ENCODE data around the gene LDLRAD3. TPM values are rescaled to one million over a fixed set of nuclear protein-coding genes. Genes with fewer than 3 reads are reported as not detected.

LDLRAD3 gene
- total RNA-seq, 1 experiment from 2014 or later = 12.1 TPM

- TF ChIP-seq CTCF (conservative IDR thresholded peaks at IDR 0.05) = no peak
- H3K9me3 ChIP-seq (ENCODE audit: control insufficient read depth, low read depth, low read length) = no peaks in the 10 kb centered on the region
- no peak overlapping the region for H3K27ac Mint-ChIP-seq
- no peak overlapping the region for H3K56ac ChIP-seq (ENCODE audit: insufficient read length, low read depth, low read length)
- no peak overlapping the region for H4K91ac ChIP-seq (ENCODE audit: insufficient read length, low read depth, low read length)
- no peak overlapping the region for H2BK120ac ChIP-seq (ENCODE audit: low read depth, low read length, poor library complexity, severe bottlenecking)
- H3K4ac ChIP-seq (ENCODE audit: low read depth, low read length) = no peak overlapping the region
- H3K4me3 Mint-ChIP-seq = no peak overlapping the region
- H3K4me1 Mint-ChIP-seq = peaks cover 7 to 9% of the 10 kb centered on the region in 2 experiments
- no peak overlapping the region for H2BK5ac ChIP-seq (ENCODE audit: insufficient read length, low read length)
- H2BK15ac ChIP-seq (ENCODE audit: low read depth, low read length) = no peak overlapping the region
- no peaks in the 10 kb centered on the region for H3K4me1 ChIP-seq (ENCODE audit: insufficient read depth, low read length)
- H4K20me1 ChIP-seq (ENCODE audit: control insufficient read depth, insufficient read depth, insufficient read length) = no peaks in the 10 kb centered on the region
- no peak overlapping the region for H3K23ac ChIP-seq (ENCODE audit: insufficient read length, low read depth, low read length)
- whole genome bisulfite sequencing (ENCODE audit: extremely low coverage, insufficient read length, low lambda C conversion rate) = no CpG with 5 or more reads among the region's 2 CpGs
- no peak overlapping the region for H3K9ac ChIP-seq (ENCODE audit: extremely low read depth, insufficient read length, low read length)
- no peak overlapping the region for H4K8ac ChIP-seq (replicated peaks; ENCODE audit: insufficient read length, low read depth, low read length)
- no peaks in the 10 kb centered on the region for H3K27me3 ChIP-seq (ENCODE audit: insufficient read depth, low read length)
- H2BK12ac ChIP-seq (ENCODE audit: insufficient read length, low read depth, low read length) = no peak overlapping the region
- H2AK5ac ChIP-seq (ENCODE audit: insufficient read length, low read length) = no peak overlapping the region
- no peak for DNase-seq
- no peak overlapping the region for H3K27ac ChIP-seq (ENCODE audit: insufficient read length, low read depth, low read length)
- H2AFZ ChIP-seq (ENCODE audit: low read length) = no peak overlapping the region
- H3K36me3 Mint-ChIP-seq (ENCODE audit: insufficient read depth in 1 of 3, low read depth in 3 of 3) = peaks cover 10 to 22% (median 10%) of the 10 kb centered on the region in 3 experiments; a peak in 6 of 7 replicates
- no peak overlapping the region for H3K18ac ChIP-seq (ENCODE audit: insufficient read length, low read depth, low read length)
- no peak overlapping the region for H3K14ac ChIP-seq (ENCODE audit: insufficient read depth, low read length)
- no peaks in the 10 kb centered on the region for H3K79me1 ChIP-seq (ENCODE audit: insufficient read depth, low read depth, low read length, poor library complexity, severe bottlenecking)
- H3T11ph ChIP-seq (ENCODE audit: low read length) = no peak overlapping the region
- no peaks in the 10 kb centered on the region for H3K23me2 ChIP-seq (ENCODE audit: insufficient read length, low read depth, low read length, poor library complexity, severe bottlenecking)
- no peak overlapping the region for H2BK20ac ChIP-seq (ENCODE audit: low read depth, low read length, poor library complexity, severe bottlenecking)
- H3K9me3 Mint-ChIP-seq = peaks cover 26 to 29% of the 10 kb centered on the region in 2 experiments
- H4K5ac ChIP-seq (ENCODE audit: insufficient read length, low read depth, low read length) = no peak overlapping the region
- H3K27me3 Mint-ChIP-seq (ENCODE audit: low read depth) = peaks cover 5% of the 10 kb centered on the region; the same call in 1 of the 2 replicates
- no peak overlapping the region for H3K4me2 ChIP-seq (ENCODE audit: insufficient read depth, insufficient read length, low read length)
- H3K79me2 ChIP-seq (ENCODE audit: insufficient read depth, low read length) = no peaks in the 10 kb centered on the region
These were observed 37.6 kb upstream of the LDLRAD3 start for GRCh38 chr11:35906277-35906661.
